ENCODE data around the gene LIPF. TPM values are rescaled to one million over a fixed set of nuclear protein-coding genes. Genes with fewer than 3 reads are reported as not detected.

The LIPF gene
- total and polyA plus RNA-seq, 2 of the 13 experiments (the other 11 are each of a cell fraction or from before 2014, with no cell fraction given): not detected

- Histone ChIP-seq H3K9me3 (ENCODE audit: low read length) (no peaks in the 10 kb centered on the region), H3K9ac (ENCODE audit: insufficient read depth, low read depth, low read length) (no peak overlapping the region), H3K36me3 (replicated peaks in 1 of 2; ENCODE audit: control insufficient read depth in 1 of 2, insufficient read depth in 2 of 2, low read length in 2 of 2) (no peaks in the 10 kb centered on the region), H3K4me1 (ENCODE audit: insufficient read depth, low read length) (no peaks in the 10 kb centered on the region), H3K4me3 (replicated peaks in 1 of 3; ENCODE audit: insufficient read depth in 1 of 3, low read depth in 2 of 3, low read length in 3 of 3) (no peak overlapping the region), H3K27me3 (ENCODE audit: control insufficient read depth in 1 of 2, insufficient read depth in 2 of 2, low read length in 2 of 2) (no peaks in the 10 kb centered on the region), H2AFZ (ENCODE audit: low read length) (no peak overlapping the region), H4K20me1 (ENCODE audit: insufficient read depth, low read length) (no peaks in the 10 kb centered on the region), H3K4me2 (ENCODE audit: low read depth, low read length) (no peak overlapping the region), H3K27ac (ENCODE audit: extremely low read length, insufficient read depth, low read length) (no peak overlapping the region), H3K79me2 (ENCODE audit: insufficient read depth, low read length) (no peaks in the 10 kb centered on the region)
- intact Hi-C loops (cut with micrococcal nuclease; ENCODE audit: unreplicated experiment): no loop called here
- FAIRE-seq (no peak), DNase-seq (ENCODE audit: low spot score) (peak; percentile 17), ATAC-seq (peak; percentile 86)
- no TSS peak for BruUV-seq (replicated peaks)
- TF ChIP-seq STAG1 (CRISPR knock-in tag; IDR thresholded peaks at IDR 0.05): peak; percentile 30; the same call in 1 of the 2 replicates
- peak; percentile 34 for TF ChIP-seq XRCC5 (optimal IDR thresholded peaks at IDR 0.05; ENCODE audit: low read length)
- no peak for TF ChIP-seq ZNF713 (CRISPR knock-in tag; IDR thresholded peaks at IDR 0.05)
- TF ChIP-seq CTCF (CRISPR knock-in tag; IDR thresholded peaks at IDR 0.05): peak; percentile 64
- WGBS (ENCODE audit: low lambda C conversion rate): 63% methylated on average over 12 of the region's 30 CpGs
- in situ Hi-C loops (cut with HindIII; ENCODE audit: extremely low pct_ligation_motif_present, low pct_unique_long_range_greater_than_20kb): no loop called here
- POLR2A ChIA-PET: no interaction called here
- CTCF ChIA-PET (ENCODE audit: low intra/inter-chr PET ratio, low total read pairs): no interaction called here
Measured at GRCh38 chr10:88728107-88728763, 64.0 kb downstream of the LIPF start.

Other genes with a start within 250 kb of the LIPF start
- not detected in 2 replicates for gene RNLS, start 81.1 kb upstream of the LIPF start, total RNA-seq (2016; rRNA removed; fragmentation: Illumina TruSeq; extraction: Trizol)
- gene RNLS, start 81.1 kb upstream of the LIPF start, polyA plus RNA-seq (2011; rRNA removed): not detected in 2 replicates
- gene LIPJ, start 77.7 kb upstream of the LIPF start, total RNA-seq (2016; rRNA removed; fragmentation: Illumina TruSeq; extraction: Trizol): not detected in 2 replicates
- not detected in 2 replicates for gene LIPJ, start 77.7 kb upstream of the LIPF start, polyA plus RNA-seq (2011; rRNA removed)
- not detected in 2 replicates for gene LIPK, start 41.8 kb downstream of the LIPF start, total RNA-seq (2016; rRNA removed; fragmentation: Illumina TruSeq; extraction: Trizol)
- gene LIPK, start 41.8 kb downstream of the LIPF start, polyA plus RNA-seq (2011; rRNA removed): not detected in 2 replicates
- not detected in 2 replicates for gene LIPN, start 95.6 kb downstream of the LIPF start, total RNA-seq (2016; rRNA removed; fragmentation: Illumina TruSeq; extraction: Trizol)
- gene LIPN, start 95.6 kb downstream of the LIPF start, polyA plus RNA-seq (2011; rRNA removed): not detected in 2 replicates
- not detected in 2 replicates for gene LIPM, start 138.3 kb downstream of the LIPF start, total RNA-seq (2016; rRNA removed; fragmentation: Illumina TruSeq; extraction: Trizol)
- gene LIPM, start 138.3 kb downstream of the LIPF start, polyA plus RNA-seq (2011; rRNA removed): not detected in 2 replicates
- not detected in 2 replicates for gene ANKRD22, start 187.4 kb downstream of the LIPF start, total RNA-seq (2016; rRNA removed; fragmentation: Illumina TruSeq; extraction: Trizol)
- gene ANKRD22, start 187.4 kb downstream of the LIPF start, polyA plus RNA-seq (2011; rRNA removed): not detected in 2 replicates
- gene STAMBPL1, start 215.8 kb downstream of the LIPF start, total RNA-seq (2016; rRNA removed; fragmentation: Illumina TruSeq; extraction: Trizol): 1.5 and 1.6 TPM in 2 replicates
- 1.0 and 1.4 TPM in 2 replicates for gene STAMBPL1, start 215.8 kb downstream of the LIPF start, polyA plus RNA-seq (2011; rRNA removed)

Data from HepG2 (cell line).